ENCODE data around the gene NFE2.

GRCh38 chr12:54298904-54299303 lies 1.9 kb downstream of the NFE2 start:
- TF ChIP-seq ZNF274 (IDR thresholded peaks at IDR 0.05; ENCODE audit: low read depth, low read length): no peak
- TF ChIP-seq YY1 (IDR thresholded peaks at IDR 0.05; ENCODE audit: insufficient read depth, insufficient read length): no peak

All from NT2/D1 (cell line).